Measurements from ENCODE around the gene PDE9A.

The PDE9A gene

GRCh38 chr21:42677339-42678321 lies 24.2 kb downstream of the PDE9A start:
- in situ Hi-C loops (cut with MboI; ENCODE audit: low pct_unique_long_range_greater_than_20kb, low sequenced_read_pairs): no loop called here
- peak; percentile 83 for DNase-seq

GRCh38 chr21:42678618-42679295 lies 25.3 kb downstream of the PDE9A start:
- in situ Hi-C loops (cut with MboI; ENCODE audit: low pct_unique_long_range_greater_than_20kb, low sequenced_read_pairs): no loop called here
- peak; percentile 9 for DNase-seq

- no peak for DNase-seq
- in situ Hi-C loops (cut with MboI; ENCODE audit: low pct_unique_long_range_greater_than_20kb, low sequenced_read_pairs): no loop called here
These were observed 26.1 kb downstream of the PDE9A start for GRCh38 chr21:42679319-42680057.

GRCh38 chr21:42680058-42680330 lies 26.6 kb downstream of the PDE9A start:
- no peak for DNase-seq
- in situ Hi-C loops (cut with MboI; ENCODE audit: low pct_unique_long_range_greater_than_20kb, low sequenced_read_pairs): no loop called here

GRCh38 chr21:42680429-42680828 lies 27.0 kb downstream of the PDE9A start:
- in situ Hi-C loops (cut with MboI; ENCODE audit: low pct_unique_long_range_greater_than_20kb, low sequenced_read_pairs): no loop called here

GRCh38 chr21:42681296-42682206 lies 28.1 kb downstream of the PDE9A start:
- DNase-seq: no peak
- in situ Hi-C loops (cut with MboI; ENCODE audit: low pct_unique_long_range_greater_than_20kb, low sequenced_read_pairs): no loop called here

More at GRCh38 chr21:42680429-42680828, 27.0 kb downstream of the PDE9A start:
- DNase-seq: no peak

GRCh38 chr21:42682661-42683210 lies 29.3 kb downstream of the PDE9A start:
- in situ Hi-C loops (cut with MboI; ENCODE audit: low pct_unique_long_range_greater_than_20kb, low sequenced_read_pairs): no loop called here
- DNase-seq: no peak

GRCh38 chr21:42683371-42684108 lies 30.1 kb downstream of the PDE9A start:
- in situ Hi-C loops (cut with MboI; ENCODE audit: low pct_unique_long_range_greater_than_20kb, low sequenced_read_pairs): no loop called here
- DNase-seq: no peak

GRCh38 chr21:42684109-42684916 lies 30.9 kb downstream of the PDE9A start:
- no peak for DNase-seq

GRCh38 chr21:42685036-42685435 lies 31.6 kb downstream of the PDE9A start:
- in situ Hi-C loops (cut with MboI; ENCODE audit: low pct_unique_long_range_greater_than_20kb, low sequenced_read_pairs): no loop called here
- DNase-seq: no peak

More at GRCh38 chr21:42684109-42684916, 30.9 kb downstream of the PDE9A start:
- in situ Hi-C loops (cut with MboI; ENCODE audit: low pct_unique_long_range_greater_than_20kb, low sequenced_read_pairs): no loop called here

- DNase-seq: no peak
- in situ Hi-C loops (cut with MboI; ENCODE audit: low pct_unique_long_range_greater_than_20kb, low sequenced_read_pairs): no loop called here
These were observed 32.6 kb downstream of the PDE9A start for GRCh38 chr21:42685954-42686500.

GRCh38 chr21:42687796-42688195 lies 34.4 kb downstream of the PDE9A start:
- no peak for DNase-seq
- in situ Hi-C loops (cut with MboI; ENCODE audit: low pct_unique_long_range_greater_than_20kb, low sequenced_read_pairs): no loop called here

GRCh38 chr21:42688226-42688840 lies 34.9 kb downstream of the PDE9A start:
- DNase-seq: no peak
- in situ Hi-C loops (cut with MboI; ENCODE audit: low pct_unique_long_range_greater_than_20kb, low sequenced_read_pairs): no loop called here

GRCh38 chr21:42688841-42689371 lies 35.5 kb downstream of the PDE9A start:
- in situ Hi-C loops (cut with MboI; ENCODE audit: low pct_unique_long_range_greater_than_20kb, low sequenced_read_pairs): no loop called here
- DNase-seq: no peak

- in situ Hi-C loops (cut with MboI; ENCODE audit: low pct_unique_long_range_greater_than_20kb, low sequenced_read_pairs): no loop called here
- no peak for DNase-seq
These were observed 37.2 kb downstream of the PDE9A start for GRCh38 chr21:42690586-42690985.

- in situ Hi-C loops (cut with MboI; ENCODE audit: low pct_unique_long_range_greater_than_20kb, low sequenced_read_pairs): no loop called here
- DNase-seq: no peak
These were observed 38.6 kb downstream of the PDE9A start for GRCh38 chr21:42691901-42692559.

All from KBM-7 (cell line).